GM23338 (cell line): ENCODE data around the gene SDC1. TPM values are rescaled to one million over a fixed set of nuclear protein-coding genes. Genes with fewer than 3 reads are reported as not detected.

Experiments
- ATAC-seq: fragments of 200-7000 bp; cut with Tn5 transposase; 3 replicates; pipeline ENCODE4 v1.9.1; 2020
- DNase-seq: peaks from one replicate; pipeline ENCODE4 v3.0.0-alpha.2; 2015; ENCODE audit warnings: low spot score
- H2AFZ ChIP-seq: fragments of 200-600 bp; sonication (generic); 2 replicates; pipeline ENCODE4 v1.8.0; 2016; ENCODE audit warnings: antibody characterized with exemption, mild to moderate bottlenecking, moderate library complexity
- H3F3A ChIP-seq: fragments of 200-600 bp; sonication (generic); replicated peaks from 2 replicates; pipeline ENCODE4 v1.8.0; 2017; ENCODE audit warnings: antibody characterized with exemption, mixed run types, low read depth
- H3K27ac ChIP-seq: fragments of 200-600 bp; sonication (generic); 2 replicates; pipeline ENCODE4 v1.6.1; 2016; ENCODE audit warnings: low read depth
- H3K27me3 ChIP-seq: fragments of 200-600 bp; sonication (generic); 2 replicates; pipeline ENCODE4 v1.8.0; 2016; ENCODE audit warnings: mild to moderate bottlenecking, mixed run types, moderate library complexity; ENCODE audit not compliant: insufficient read depth
- H3K36me3 ChIP-seq: fragments of 200-600 bp; sonication (generic); 2 replicates; pipeline ENCODE4 v1.8.0; 2016; ENCODE audit warnings: mild to moderate bottlenecking; ENCODE audit not compliant: insufficient read depth
- H3K4me1 ChIP-seq: fragments of 200-600 bp; sonication (generic); 2 replicates; pipeline ENCODE4 v1.8.0; 2016; ENCODE audit warnings: mild to moderate bottlenecking, moderate library complexity; ENCODE audit not compliant: insufficient read depth
- H3K4me2 ChIP-seq: fragments of 200-600 bp; sonication (generic); 2 replicates; pipeline ENCODE4 v1.7.1; 2017; ENCODE audit warnings: mixed run types
- H3K4me3 ChIP-seq: fragments of 200-600 bp; sonication (generic); 2 replicates; pipeline ENCODE4 v1.6.1; 2016; ENCODE audit warnings: mixed run types
- H3K79me2 ChIP-seq: fragments of 200-600 bp; sonication (generic); replicated peaks from 2 replicates; pipeline ENCODE4 v1.8.0; 2017; ENCODE audit warnings: mild to moderate bottlenecking; ENCODE audit not compliant: insufficient read depth
- H3K9me2 ChIP-seq: fragments of 200-600 bp; sonication (generic); 2 replicates; pipeline ENCODE4 v1.8.0; 2017; ENCODE audit not compliant: insufficient read depth
- H4K20me1 ChIP-seq: fragments of 200-600 bp; sonication (generic); replicated peaks from 2 replicates; pipeline ENCODE4 v1.8.0; 2017; ENCODE audit warnings: mild to moderate bottlenecking; ENCODE audit not compliant: insufficient read depth
- H3K27ac Mint-ChIP-seq: 2 replicates; pipeline ENCODE4 v1.8.0; 2020; ENCODE audit warnings: inconsistent platforms, mild to moderate bottlenecking, moderate library complexity, mixed read lengths
- H3K27me3 Mint-ChIP-seq: 3 replicates; pipeline ENCODE4 v1.8.0; 2022; ENCODE audit warnings: low read depth, mild to moderate bottlenecking, moderate library complexity, mixed read lengths, inconsistent platforms; ENCODE audit not compliant: insufficient read depth, poor library complexity
- H3K36me3 Mint-ChIP-seq: 3 replicates; pipeline ENCODE4 v1.8.0; 2021; ENCODE audit warnings: low read depth, mild to moderate bottlenecking, inconsistent platforms, moderate library complexity, mixed read lengths
- H3K4me1 Mint-ChIP-seq: 3 replicates; pipeline ENCODE4 v1.8.0; 2020; ENCODE audit warnings: mild to moderate bottlenecking, inconsistent platforms, mixed read lengths
- H3K4me3 Mint-ChIP-seq: 3 replicates; pipeline ENCODE4 v1.8.0; 2021; ENCODE audit warnings: moderate library complexity, mild to moderate bottlenecking, inconsistent platforms, mixed read lengths
- H3K9me3 Mint-ChIP-seq: 3 replicates; pipeline ENCODE4 v1.8.0; 2020; ENCODE audit warnings: moderate library complexity, mild to moderate bottlenecking, inconsistent platforms, mixed read lengths
- CREB1 ChIP-seq: fragments of 250-450 bp; sonication (Bioruptor Pico); IDR thresholded peaks from 2 replicates; pipeline ENCODE4 v1.5.0; 2020; ENCODE audit warnings: low read depth, mild to moderate bottlenecking, moderate library complexity
- CTCF ChIP-seq, 2 experiments: fragments of 200-600 bp in 1 of 2; sonication (generic) in 1 of 2; conservative IDR thresholded peaks; 2 replicates each; pipeline versions ENCODE4 v1.5.1 to v1.6.1; 2016 to 2017; ENCODE audit warnings: antibody characterized with exemption in 2 of 2, low read depth in 2 of 2, mild to moderate bottlenecking in 2 of 2, moderate library complexity in 1 of 2
- ETS1 ChIP-seq: IDR thresholded peaks from 2 replicates; pipeline ENCODE4 v1.6.1; 2016; ENCODE audit warnings: antibody characterized with exemption
- EZH2 ChIP-seq: fragments of 200-600 bp; sonication (generic); IDR thresholded peaks from one replicate; pipeline ENCODE4 v1.8.0; 2017; ENCODE audit warnings: antibody characterized with exemption, mild to moderate bottlenecking, low read depth; ENCODE audit not compliant: unreplicated experiment
- EZH2phosphoT487 ChIP-seq: fragments of 200-600 bp; sonication (generic); IDR thresholded peaks from one replicate; pipeline ENCODE4 v1.8.1; 2018; ENCODE audit warnings: antibody characterized with exemption; ENCODE audit not compliant: unreplicated experiment
- JUNB ChIP-seq: IDR thresholded peaks from one replicate; pipeline ENCODE4 v1.6.1; 2016; ENCODE audit warnings: antibody characterized with exemption; ENCODE audit not compliant: unreplicated experiment
- NANOG ChIP-seq: IDR thresholded peaks from 2 replicates; pipeline ENCODE4 v1.6.1; 2016; ENCODE audit warnings: antibody characterized with exemption, borderline replicate concordance
- POLR2AphosphoS5 ChIP-seq: IDR thresholded peaks from 2 replicates; pipeline ENCODE4 v1.6.1; 2016; ENCODE audit warnings: antibody characterized with exemption, low read depth
- REST ChIP-seq: IDR thresholded peaks from one replicate; pipeline ENCODE4 v1.6.1; 2018; ENCODE audit warnings: antibody characterized with exemption; ENCODE audit not compliant: unreplicated experiment
- STAT1 ChIP-seq: IDR thresholded peaks from one replicate; pipeline ENCODE4 v1.6.1; 2016; ENCODE audit warnings: antibody characterized with exemption; ENCODE audit not compliant: unreplicated experiment
- ZNF114 ChIP-seq: fragments of 250-450 bp; sonication (Bioruptor Pico); IDR thresholded peaks from 2 replicates; pipeline ENCODE4 v1.5.0; 2020; ENCODE audit warnings: mild to moderate bottlenecking, moderate library complexity
- ZNF331 ChIP-seq: fragments of 250-450 bp; sonication (Bioruptor Pico); IDR thresholded peaks from 2 replicates; pipeline ENCODE4 v1.5.0; 2020; ENCODE audit warnings: low read depth, mild to moderate bottlenecking, moderate library complexity
- ZNF462 ChIP-seq: fragments of 250-450 bp; sonication (Bioruptor Pico); IDR thresholded peaks from 2 replicates; pipeline ENCODE4 v1.5.0; 2020; ENCODE audit warnings: mild to moderate bottlenecking, moderate library complexity
- polyA plus RNA-seq: library from polyadenylated mRNA; unstranded; fragments of >200 nt; fragmentation: Nextera tagmentation; extraction: Ambion mirVana; gene quantifications from 2 replicates; pipeline ENCODE4 v1.2.1, GENCODE V29; 2016
- total RNA-seq: library from RNA; depleted of rRNA; stranded (reverse); fragments of >200 nt; shearing (Covaris generic); gene quantifications from 2 replicates; pipeline ENCODE4 v1.2.3, GENCODE V29; 2014

Gene SDC1
- total and polyA plus RNA-seq, 2 experiments from 2014 or later, result 16.6 to 43.0 TPM

- Histone ChIP-seq H3K27me3 (no peaks in the 10 kb centered on the region), H3K36me3 (no peaks in the 10 kb centered on the region), H3K79me2 (no peaks in the 10 kb centered on the region), H2AFZ (peak overlapping the region; percentile 88), H3K4me1 (peaks cover 13% of the 10 kb centered on the region), H4K20me1 (no peaks in the 10 kb centered on the region), H3K27ac (no peak overlapping the region), H3K4me3 (no peak overlapping the region), H3F3A (0 out of 2 replicates have a peak, but pooled peaks cover 4% of the 10 kb centered on the region), H3K9me2 (0 out of 2 replicates have a peak, but pooled peaks cover 4% of the 10 kb centered on the region), H3K4me2 (no peak overlapping the region)
- peak; percentile 21 for DNase-seq
- TF ChIP-seq CTCF (conservative IDR thresholded peaks at IDR 0.05; ENCODE audit: low read depth in 2 of 2) (no peak), REST (no peak), ZNF331 (CRISPR knock-in tag) (no peak), EZH2phosphoT487 (no peak), ETS1 (no peak), EZH2 (no peak), NANOG (no peak), POLR2AphosphoS5 (no peak), CREB1 (CRISPR knock-in tag) (no peak), ZNF462 (CRISPR knock-in tag) (no peak), STAT1 (no peak), JUNB (no peak), ZNF114 (CRISPR knock-in tag) (no peak)
- no peaks in the 10 kb centered on the region for H3K9me3 Mint-ChIP-seq
- no peaks in the 10 kb centered on the region for H3K27me3 Mint-ChIP-seq
- H3K27ac Mint-ChIP-seq, result no peak overlapping the region
- H3K4me3 Mint-ChIP-seq, result no peak overlapping the region
- no peaks in the 10 kb centered on the region for H3K36me3 Mint-ChIP-seq
- ATAC-seq, result peak; percentile 58
- peaks cover 27% of the 10 kb centered on the region for H3K4me1 Mint-ChIP-seq
Observed at GRCh38 chr2:20169796-20170703, 54.9 kb downstream of the SDC1 start.
